GM10847 (cell line): ENCODE data around the gene CALD1.
A peak's percentile ranks its signal among the peaks of the same experiment; 100 is the strongest.

ENCODE experiments used
- POLR2A ChIP-seq: IDR thresholded peaks from 2 replicates; pipeline ENCODE4 v1.6.1; 2011; ENCODE audit not compliant: insufficient read length; ENCODE audit errors: extremely low read depth

The CALD1 gene

GRCh38 chr7:134948246-134948645, 168.8 kb downstream of the CALD1 start:
- no peak for TF ChIP-seq POLR2A

- TF ChIP-seq POLR2A: no peak
These were observed 169.3 kb downstream of the CALD1 start for GRCh38 chr7:134948736-134949135.

GRCh38 chr7:134949171-134949570, 169.7 kb downstream of the CALD1 start:
- TF ChIP-seq POLR2A: no peak

- TF ChIP-seq POLR2A: no peak
These were observed 175.0 kb downstream of the CALD1 start for GRCh38 chr7:134954197-134955082.

GRCh38 chr7:134957005-134957404, 177.6 kb downstream of the CALD1 start:
- TF ChIP-seq POLR2A: no peak

GRCh38 chr7:134959810-134960209, 180.4 kb downstream of the CALD1 start:
- no peak for TF ChIP-seq POLR2A

- TF ChIP-seq POLR2A: no peak
These were observed 182.9 kb downstream of the CALD1 start for GRCh38 chr7:134962270-134962780.

- no peak for TF ChIP-seq POLR2A
These were observed 183.6 kb downstream of the CALD1 start for GRCh38 chr7:134963036-134963435.

- TF ChIP-seq POLR2A: no peak
These were observed 187.3 kb downstream of the CALD1 start for GRCh38 chr7:134966691-134967090.

GRCh38 chr7:134968110-134968509, 188.7 kb downstream of the CALD1 start:
- no peak for TF ChIP-seq POLR2A

GRCh38 chr7:134985894-134986362, 206.5 kb downstream of the CALD1 start:
- no peak for TF ChIP-seq POLR2A

- TF ChIP-seq POLR2A: peak; percentile 59
These were observed 207.2 kb downstream of the CALD1 start, which contains the start of gene AGBL3 for GRCh38 chr7:134986363-134987251. AGBL3 (plus strand) TSS chr7:134986508; CDS start chr7:134987934, 1,426 bp downstream.

GRCh38 chr7:134988161-134988560, 208.7 kb downstream of the CALD1 start:
- no peak for TF ChIP-seq POLR2A

GRCh38 chr7:134991469-134992339, 212.3 kb downstream of the CALD1 start:
- no peak for TF ChIP-seq POLR2A
